GM13977 (cell line): ENCODE results near the gene CTRL.

ENCODE experiments used
- DNase-seq: peaks from one replicate; pipeline ENCODE4 v3.0.0; 2012; ENCODE audit warnings: low spot score
- in situ Hi-C: fragments of 300-500 bp; cut with MboI; formaldehyde crosslinking; loops from one replicate; pipeline ENCODE4 v1.12.0; 2022; ENCODE audit warnings: low sequenced_read_pairs, low pct_unique_long_range_greater_than_20kb, mixed read lengths, inconsistent platforms; ENCODE audit not compliant: unreplicated experiment
- TF ChIP-seq, protein P1 (sequence below): IDR thresholded peaks from 2 replicates; pipeline ENCODE4 v1.5.1; 2012; ENCODE audit warnings: mild to moderate bottlenecking, control low read depth; ENCODE audit not compliant: insufficient read depth; ENCODE audit errors: extremely low read depth, missing control alignments

The CTRL gene

DNA sequence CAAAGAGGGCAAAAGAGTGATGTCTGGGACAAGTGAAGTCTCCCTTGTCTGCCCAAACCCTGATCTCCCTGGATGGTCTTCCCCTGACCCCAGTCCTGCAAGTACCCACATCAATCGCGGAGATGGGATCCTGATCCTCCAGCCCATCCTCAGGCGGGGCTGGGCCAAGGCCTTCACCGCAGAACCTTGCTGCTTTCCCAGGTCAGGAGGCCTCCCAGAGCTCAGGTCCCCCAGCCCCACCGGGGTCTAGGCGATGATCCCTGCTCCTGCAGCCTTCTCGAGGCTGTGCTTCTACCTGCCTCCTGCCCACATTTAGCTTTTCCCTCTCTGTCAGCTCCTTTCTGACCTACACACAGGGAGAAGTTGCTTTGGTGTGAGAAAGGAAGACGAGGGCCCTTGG lies 30.5 kb upstream of the CTRL start:
- in situ Hi-C loops = no loop called here
- TF ChIP-seq, protein P1, sequence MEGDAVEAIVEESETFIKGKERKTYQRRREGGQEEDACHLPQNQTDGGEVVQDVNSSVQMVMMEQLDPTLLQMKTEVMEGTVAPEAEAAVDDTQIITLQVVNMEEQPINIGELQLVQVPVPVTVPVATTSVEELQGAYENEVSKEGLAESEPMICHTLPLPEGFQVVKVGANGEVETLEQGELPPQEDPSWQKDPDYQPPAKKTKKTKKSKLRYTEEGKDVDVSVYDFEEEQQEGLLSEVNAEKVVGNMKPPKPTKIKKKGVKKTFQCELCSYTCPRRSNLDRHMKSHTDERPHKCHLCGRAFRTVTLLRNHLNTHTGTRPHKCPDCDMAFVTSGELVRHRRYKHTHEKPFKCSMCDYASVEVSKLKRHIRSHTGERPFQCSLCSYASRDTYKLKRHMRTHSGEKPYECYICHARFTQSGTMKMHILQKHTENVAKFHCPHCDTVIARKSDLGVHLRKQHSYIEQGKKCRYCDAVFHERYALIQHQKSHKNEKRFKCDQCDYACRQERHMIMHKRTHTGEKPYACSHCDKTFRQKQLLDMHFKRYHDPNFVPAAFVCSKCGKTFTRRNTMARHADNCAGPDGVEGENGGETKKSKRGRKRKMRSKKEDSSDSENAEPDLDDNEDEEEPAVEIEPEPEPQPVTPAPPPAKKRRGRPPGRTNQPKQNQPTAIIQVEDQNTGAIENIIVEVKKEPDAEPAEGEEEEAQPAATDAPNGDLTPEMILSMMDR = no peak
- no peak for DNase-seq

DNA sequence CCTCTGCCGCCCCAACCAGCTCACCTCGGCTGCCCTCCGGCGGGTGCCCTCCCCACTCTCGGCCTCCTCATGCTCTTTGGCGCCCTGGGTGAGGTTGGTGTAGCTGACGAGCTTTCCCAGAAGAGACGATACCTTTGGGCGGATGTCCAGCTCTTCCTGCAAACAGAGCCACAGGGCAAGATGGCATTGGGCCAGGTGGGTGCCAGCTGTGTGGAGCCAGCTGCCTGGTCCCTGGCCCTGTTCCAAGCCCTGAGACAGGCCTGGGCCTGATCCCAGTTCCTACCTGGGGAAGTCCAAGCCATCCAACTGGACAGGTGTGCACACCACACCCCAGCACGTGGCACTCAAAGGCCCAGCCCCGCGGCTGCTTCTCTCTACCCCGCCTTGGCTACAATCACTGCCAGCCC lies 29.9 kb upstream of the CTRL start:
- TF ChIP-seq, protein P1 = no peak
- no peak for DNase-seq
- in situ Hi-C loops = no loop called here

DNA sequence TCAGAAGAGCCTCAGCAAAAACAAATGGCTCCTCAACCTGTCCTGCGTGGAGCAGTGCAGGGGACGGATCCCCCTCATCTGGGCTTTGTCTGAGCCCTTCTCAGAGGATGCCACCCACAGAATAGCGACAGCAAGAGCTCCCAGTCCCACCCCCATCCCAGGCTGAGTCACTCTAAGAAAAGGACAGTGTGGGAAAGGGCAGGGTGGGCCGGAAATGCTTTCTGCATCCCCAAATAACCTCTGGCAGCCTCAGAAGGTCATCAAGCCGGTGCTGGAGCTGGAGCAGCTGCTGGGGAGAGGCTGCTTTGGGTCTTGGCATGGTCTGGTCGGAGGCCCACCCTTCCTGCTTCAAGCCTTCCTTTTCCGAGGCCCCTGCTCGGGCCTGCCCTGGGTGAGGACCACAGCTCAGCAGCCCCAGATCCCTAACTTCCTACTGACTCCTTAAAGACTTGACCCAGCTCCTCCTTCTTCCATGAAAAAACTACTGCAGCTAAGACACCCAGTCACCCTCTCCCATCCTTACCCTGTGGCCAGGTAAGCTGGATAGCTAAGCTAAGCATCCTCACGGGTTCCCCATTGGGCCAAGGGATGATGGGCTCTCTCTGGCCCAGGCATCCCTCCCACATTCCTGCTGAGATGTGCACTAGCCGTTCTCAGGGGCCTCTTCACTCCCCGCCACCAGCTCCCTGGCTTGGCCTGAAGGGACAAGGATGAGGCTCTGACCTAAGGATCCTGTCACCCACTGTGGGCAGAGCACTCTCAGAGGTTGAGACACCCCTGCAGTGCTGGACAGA lies 28.1 kb upstream of the CTRL start:
- no peak for DNase-seq
- in situ Hi-C loops = no loop called here
- TF ChIP-seq, protein P1 = no peak

DNA sequence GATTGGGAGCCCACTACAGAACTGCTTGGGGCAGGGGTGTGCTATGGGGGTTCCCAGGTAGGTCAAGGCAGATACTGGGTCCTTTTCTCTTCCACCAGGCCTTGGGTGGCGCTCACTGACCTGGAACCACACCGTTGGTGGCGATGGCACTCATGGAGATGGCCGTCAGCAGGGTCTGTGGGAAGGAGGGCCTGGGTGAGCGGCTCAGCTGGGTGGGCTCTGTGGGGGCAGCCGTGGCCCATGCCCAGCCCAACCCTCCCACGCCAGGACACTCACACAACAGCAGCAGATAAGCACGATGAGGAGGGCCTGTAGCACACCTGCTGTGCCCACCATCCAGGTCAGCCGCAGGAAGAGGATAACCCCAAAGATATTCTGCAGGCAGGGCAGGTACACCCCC lies 26.0 kb upstream of the CTRL start:
- DNase-seq = no peak
- in situ Hi-C loops = no loop called here
- TF ChIP-seq, protein P1 = no peak

DNA sequence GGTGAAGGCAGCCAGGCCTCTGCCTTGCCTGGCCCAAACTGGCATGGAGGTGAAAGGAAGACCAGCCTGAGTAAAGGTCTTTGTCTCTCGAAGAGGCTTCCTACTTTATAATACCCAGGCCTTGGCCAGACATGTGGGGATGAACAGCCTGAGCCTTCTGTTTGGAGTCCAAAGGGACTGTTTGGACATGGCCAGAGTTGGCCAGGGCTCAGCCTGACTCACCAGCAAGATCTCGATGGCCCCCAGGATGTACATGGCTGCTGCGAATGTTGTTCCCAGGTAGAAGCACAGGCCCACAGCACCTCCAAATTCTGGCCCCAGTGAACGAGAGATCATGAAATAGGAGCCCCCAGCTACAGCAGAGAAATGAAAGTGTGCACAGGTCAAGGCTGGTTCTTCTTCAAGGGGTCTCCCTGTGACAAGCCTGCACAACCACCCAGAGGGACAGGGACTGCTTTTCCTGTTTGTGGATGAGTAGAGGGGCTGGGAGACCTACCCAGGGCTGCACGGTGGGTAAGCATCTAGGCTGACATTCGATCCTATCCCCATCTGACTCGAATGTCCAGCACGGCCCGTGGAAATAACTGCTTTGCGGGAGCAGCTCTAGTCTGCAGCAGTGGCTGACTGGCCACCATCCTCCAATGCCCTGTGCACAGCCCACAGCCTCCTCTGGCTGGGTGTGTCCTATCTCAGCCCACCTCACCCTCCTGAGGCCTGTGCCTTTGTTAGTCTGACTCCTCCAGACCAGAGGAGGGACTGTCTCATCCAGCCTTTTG lies 22.9 kb upstream of the CTRL start:
- in situ Hi-C loops = no loop called here
- TF ChIP-seq, protein P1 = no peak
- no peak for DNase-seq

DNA sequence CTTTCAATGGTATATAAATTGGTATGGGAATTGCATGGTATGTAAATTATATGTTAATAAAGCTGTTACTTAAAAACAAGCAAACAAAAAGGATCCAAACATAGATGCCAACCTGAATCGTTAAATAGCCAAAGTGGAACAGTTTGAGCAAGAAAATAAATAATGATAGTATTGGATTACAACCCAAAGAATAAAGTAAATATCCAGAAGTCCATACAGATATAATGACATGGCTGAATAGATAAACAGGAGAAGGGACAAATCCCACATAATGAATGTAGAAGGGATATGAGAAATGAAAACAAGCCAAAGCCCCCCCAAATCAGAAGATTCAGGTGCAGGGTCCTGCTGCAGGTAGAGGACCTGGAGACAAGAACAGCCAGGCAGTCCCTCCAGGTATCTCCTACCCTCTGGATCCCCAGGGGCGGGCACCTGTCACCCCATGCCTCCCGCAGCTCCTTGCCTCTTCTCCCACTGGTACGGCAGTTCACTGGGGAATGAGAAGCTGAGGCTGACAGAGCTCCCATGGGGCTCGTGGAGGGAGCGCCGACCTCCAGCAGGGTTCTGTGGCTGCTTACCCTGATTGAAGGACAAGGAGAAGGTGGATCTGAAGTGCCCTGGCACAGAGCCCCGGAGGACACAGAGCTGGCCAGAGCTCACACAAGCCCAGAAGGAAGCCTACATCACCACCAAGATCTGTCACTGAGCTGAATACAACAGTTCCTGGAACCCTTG lies 22.1 kb upstream of the CTRL start:
- TF ChIP-seq, protein P1 = no peak
- DNase-seq = no peak
- in situ Hi-C loops = no loop called here
